ENCODE data around the gene NAV3.

- TF ChIP-seq, protein P1, sequence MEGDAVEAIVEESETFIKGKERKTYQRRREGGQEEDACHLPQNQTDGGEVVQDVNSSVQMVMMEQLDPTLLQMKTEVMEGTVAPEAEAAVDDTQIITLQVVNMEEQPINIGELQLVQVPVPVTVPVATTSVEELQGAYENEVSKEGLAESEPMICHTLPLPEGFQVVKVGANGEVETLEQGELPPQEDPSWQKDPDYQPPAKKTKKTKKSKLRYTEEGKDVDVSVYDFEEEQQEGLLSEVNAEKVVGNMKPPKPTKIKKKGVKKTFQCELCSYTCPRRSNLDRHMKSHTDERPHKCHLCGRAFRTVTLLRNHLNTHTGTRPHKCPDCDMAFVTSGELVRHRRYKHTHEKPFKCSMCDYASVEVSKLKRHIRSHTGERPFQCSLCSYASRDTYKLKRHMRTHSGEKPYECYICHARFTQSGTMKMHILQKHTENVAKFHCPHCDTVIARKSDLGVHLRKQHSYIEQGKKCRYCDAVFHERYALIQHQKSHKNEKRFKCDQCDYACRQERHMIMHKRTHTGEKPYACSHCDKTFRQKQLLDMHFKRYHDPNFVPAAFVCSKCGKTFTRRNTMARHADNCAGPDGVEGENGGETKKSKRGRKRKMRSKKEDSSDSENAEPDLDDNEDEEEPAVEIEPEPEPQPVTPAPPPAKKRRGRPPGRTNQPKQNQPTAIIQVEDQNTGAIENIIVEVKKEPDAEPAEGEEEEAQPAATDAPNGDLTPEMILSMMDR (IDR thresholded peaks at IDR 0.05; ENCODE audit: insufficient read depth, low read length) = no peak
- TF ChIP-seq POLR2AphosphoS5 (IDR thresholded peaks at IDR 0.05; ENCODE audit: low read depth) = no peak
- no peak for TF ChIP-seq REST (IDR thresholded peaks at IDR 0.05; ENCODE audit: insufficient replicate concordance, low read depth)
- TF ChIP-seq SPI1 (IDR thresholded peaks at IDR 0.05; ENCODE audit: borderline replicate concordance, low read depth) = no peak
- TF ChIP-seq GABPA (IDR thresholded peaks at IDR 0.05; ENCODE audit: low read depth) = no peak
Measured at GRCh38 chr12:78018171-78018910, 187.6 kb downstream of the NAV3 start.

All from HL-60 (cell line).